Progenitor cell of endocrine pancreas (in vitro differentiated cells): ENCODE measurements around the gene DUS1L. TPM values are rescaled to one million over a fixed set of nuclear protein-coding genes. Genes with fewer than 3 reads are reported as not detected.

Experiments used
- DNase-seq: peaks from one replicate; pipeline ENCODE4 v3.0.0; 2021; ENCODE audit warnings: low spot score; ENCODE audit not compliant: unreplicated experiment
- H3K27ac Mint-ChIP-seq: 2 replicates; pipeline ENCODE4 v1.8.0; 2021; ENCODE audit warnings: mild to moderate bottlenecking, moderate library complexity, mixed read lengths
- H3K27me3 Mint-ChIP-seq: 2 replicates; pipeline ENCODE4 v1.8.0; 2021; ENCODE audit warnings: mixed read lengths
- H3K36me3 Mint-ChIP-seq: 2 replicates; pipeline ENCODE4 v1.8.0; 2022; ENCODE audit warnings: mixed read lengths; ENCODE audit not compliant: insufficient read depth
- H3K4me1 Mint-ChIP-seq: 2 replicates; pipeline ENCODE4 v1.8.0; 2021; ENCODE audit warnings: low read depth, mixed read lengths
- H3K4me3 Mint-ChIP-seq: 2 replicates; pipeline ENCODE4 v1.8.0; 2021; ENCODE audit warnings: low read depth, mild to moderate bottlenecking, moderate library complexity, mixed read lengths
- H3K9me3 Mint-ChIP-seq: 2 replicates; pipeline ENCODE4 v1.8.0; 2021; ENCODE audit warnings: low read depth, mixed read lengths
- CTCF ChIP-seq: fragments of 200-600 bp; sonication (generic); IDR thresholded peaks from one replicate; pipeline ENCODE4 v1.5.0; 2021; ENCODE audit warnings: antibody characterized with exemption, mild to moderate bottlenecking; ENCODE audit not compliant: unreplicated experiment
- total RNA-seq: library from RNA; stranded (reverse); gene quantifications from 2 replicates; pipeline ENCODE4 v1.2.1, GENCODE V29; 2021

The DUS1L gene
- total RNA-seq, 1 donor from 2014 or later, result 93.8 TPM

- no peak overlapping the region for H3K27ac Mint-ChIP-seq
- no peak for DNase-seq
- H3K36me3 Mint-ChIP-seq, result peaks cover 3% of the 10 kb centered on the region
- H3K4me1 Mint-ChIP-seq, result peaks cover 30% of the 10 kb centered on the region
- no peak overlapping the region for H3K4me3 Mint-ChIP-seq
- no peaks in the 10 kb centered on the region for H3K9me3 Mint-ChIP-seq
- no peak for TF ChIP-seq CTCF
- no peaks in the 10 kb centered on the region for H3K27me3 Mint-ChIP-seq
Measured at GRCh38 chr17:82108038-82108437, 42.4 kb upstream of the DUS1L start.

GRCh38 chr17:82107341-82107860 is 41.8 kb upstream of the DUS1L start:
- H3K27me3 Mint-ChIP-seq, result no peaks in the 10 kb centered on the region
- H3K4me1 Mint-ChIP-seq, result peaks cover 31% of the 10 kb centered on the region
- peak overlapping the region; percentile 29 for H3K27ac Mint-ChIP-seq
- TF ChIP-seq CTCF, result peak; percentile 37
- no peak for DNase-seq
- peaks cover 3% of the 10 kb centered on the region for H3K36me3 Mint-ChIP-seq
- H3K9me3 Mint-ChIP-seq, result no peaks in the 10 kb centered on the region
- H3K4me3 Mint-ChIP-seq, result no peak overlapping the region

- H3K4me3 Mint-ChIP-seq, result no peak overlapping the region
Measured at GRCh38 chr17:82106688-82107305, 41.2 kb upstream of the DUS1L start.

GRCh38 chr17:82105882-82106687 is 40.5 kb upstream of the DUS1L start:
- peak; percentile 62 for TF ChIP-seq CTCF
- Mint-ChIP-seq H3K27ac (peak overlapping the region; percentile 77), H3K36me3 (peaks cover 1% of the 10 kb centered on the region), H3K27me3 (no peaks in the 10 kb centered on the region), H3K4me1 (peaks cover 35% of the 10 kb centered on the region), H3K4me3 (peak overlapping the region; percentile 47), H3K9me3 (no peaks in the 10 kb centered on the region)
- DNase-seq, result peak; percentile 45

More at GRCh38 chr17:82106688-82107305, 41.2 kb upstream of the DUS1L start:
- no peak for TF ChIP-seq CTCF
- no peak for DNase-seq
- H3K9me3 Mint-ChIP-seq, result no peaks in the 10 kb centered on the region
- peaks cover 32% of the 10 kb centered on the region for H3K4me1 Mint-ChIP-seq
- peaks cover 1% of the 10 kb centered on the region for H3K36me3 Mint-ChIP-seq
- H3K27me3 Mint-ChIP-seq, result no peaks in the 10 kb centered on the region
- H3K27ac Mint-ChIP-seq, result peak overlapping the region; percentile 77

GRCh38 chr17:82105417-82105881 is 39.8 kb upstream of the DUS1L start:
- Mint-ChIP-seq H3K4me3 (no peak overlapping the region), H3K36me3 (peaks cover 1% of the 10 kb centered on the region), H3K27ac (peak overlapping the region; percentile 79), H3K9me3 (no peaks in the 10 kb centered on the region), H3K4me1 (peaks cover 35% of the 10 kb centered on the region), H3K27me3 (no peaks in the 10 kb centered on the region)
- DNase-seq, result no peak
- TF ChIP-seq CTCF, result no peak
